ENCODE results near the gene TRAPPC11.

The TRAPPC11 gene

GRCh38 chr4:183757060-183757459, 98.0 kb downstream of the TRAPPC11 start:
- DNase-seq (no peak), ATAC-seq (no peak)
- H3K4me3 Mint-ChIP-seq: no peak overlapping the region
- peaks cover 24% of the 10 kb centered on the region for H3K27me3 Mint-ChIP-seq
- H3K9me3 Mint-ChIP-seq: no peaks in the 10 kb centered on the region
- H3K4me1 Mint-ChIP-seq: no peaks in the 10 kb centered on the region
- no peak overlapping the region for H3K27ac Mint-ChIP-seq

- no peaks in the 10 kb centered on the region for H3K9me3 Mint-ChIP-seq
- no peak for ATAC-seq
- H3K27me3 Mint-ChIP-seq: peaks cover 32% of the 10 kb centered on the region
- H3K4me3 Mint-ChIP-seq: no peak overlapping the region
- H3K4me1 Mint-ChIP-seq: no peaks in the 10 kb centered on the region
- DNase-seq: no peak
- H3K27ac Mint-ChIP-seq: no peak overlapping the region
Measured at GRCh38 chr4:183758061-183758757, 99.1 kb downstream of the TRAPPC11 start.

- DNase-seq (no peak), ATAC-seq (no peak)
- no peaks in the 10 kb centered on the region for H3K9me3 Mint-ChIP-seq
- H3K27me3 Mint-ChIP-seq: peaks cover 32% of the 10 kb centered on the region
- no peaks in the 10 kb centered on the region for H3K4me1 Mint-ChIP-seq
- H3K4me3 Mint-ChIP-seq: no peak overlapping the region
- H3K27ac Mint-ChIP-seq: no peak overlapping the region
Measured at GRCh38 chr4:183758758-183759447, 99.8 kb downstream of the TRAPPC11 start.

- H3K9me3 Mint-ChIP-seq: no peaks in the 10 kb centered on the region
- no peak for DNase-seq
- no peak overlapping the region for H3K4me3 Mint-ChIP-seq
- ATAC-seq: no peak
- no peaks in the 10 kb centered on the region for H3K4me1 Mint-ChIP-seq
- peaks cover 41% of the 10 kb centered on the region for H3K27me3 Mint-ChIP-seq
- H3K27ac Mint-ChIP-seq: no peak overlapping the region
Measured at GRCh38 chr4:183760326-183760725, 101.2 kb downstream of the TRAPPC11 start.

Data from stimulated activated naive CD8-positive, alpha-beta T cell treated with anti-CD3 and anti-CD28 coated beads, Interleukin-15, amount 100 ng/mL, for 72 hours (primary cell).